CD14-positive monocyte (primary cell): ENCODE results near the gene DCC. TPM values are rescaled to one million over a fixed set of nuclear protein-coding genes. Genes with fewer than 3 reads are reported as not detected.

Source experiments
- DNase-seq, 3 donors: peaks; one replicate each; pipeline ENCODE4 v3.0.0-alpha.2; 2011 to 2022
- H2AFZ ChIP-seq: 2 replicates; pipeline ENCODE4 v1.6.0; 2012; ENCODE audit warnings: mild to moderate bottlenecking, low read depth, low read length, inconsistent platforms; ENCODE audit not compliant: insufficient read depth, poor library complexity, severe bottlenecking
- H3K27ac ChIP-seq, 2 donors: 1 replicate in 1 of 2; 2 replicates in 1 of 2; pipeline ENCODE4 v1.5.1; 2012 to 2013; ENCODE audit warnings: low read length in 2 of 2, control low read depth in 1 of 2, inconsistent platforms in 1 of 2, low read depth in 1 of 2, mild to moderate bottlenecking in 1 of 2
- H3K27me3 ChIP-seq, 2 donors: one replicate each; pipeline versions ENCODE4 v1.6.0 to v1.6.1; 2011 to 2013; ENCODE audit warnings: low read length in 2 of 2; ENCODE audit not compliant: control insufficient read depth in 2 of 2, insufficient read depth in 2 of 2
- H3K36me3 ChIP-seq, 2 donors: replicated peaks in 1 of 2; 1 replicate in 1 of 2; 2 replicates in 1 of 2; pipeline versions ENCODE4 v1.5.1 to v1.6.1; 2012 to 2013; ENCODE audit warnings: low read length in 2 of 2, control low read depth in 1 of 2, inconsistent platforms in 1 of 2, mild to moderate bottlenecking in 1 of 2; ENCODE audit not compliant: insufficient read depth in 2 of 2, control insufficient read depth in 1 of 2
- H3K4me1 ChIP-seq, 2 donors: 1 replicate in 1 of 2; 2 replicates in 1 of 2; pipeline versions ENCODE4 v1.5.1 to v1.6.1; 2012 to 2013; ENCODE audit warnings: low read length in 2 of 2, control low read depth in 1 of 2, inconsistent platforms in 1 of 2, mild to moderate bottlenecking in 1 of 2, moderate library complexity in 1 of 2; ENCODE audit not compliant: insufficient read depth in 2 of 2, control insufficient read depth in 1 of 2
- H3K4me2 ChIP-seq: replicated peaks from 2 replicates; pipeline ENCODE3; 2012; ENCODE audit warnings: low read length, moderate library complexity, mild to moderate bottlenecking; ENCODE audit not compliant: poor library complexity, severe bottlenecking; ENCODE audit errors: extremely low read depth
- H3K4me3 ChIP-seq, 3 experiments: fragments of 200-600 bp in 1 of 3; sonication (generic) in 1 of 3; replicated peaks in 1 of 3; 1 replicate in 2 of 3; 2 replicates in 1 of 3; pipeline ENCODE4 v1.5.1; 2011 to 2013; ENCODE audit warnings: low read length in 3 of 3, mild to moderate bottlenecking in 3 of 3, control low read depth in 2 of 3, low read depth in 2 of 3, inconsistent platforms in 1 of 3, moderate library complexity in 1 of 3
- H3K79me2 ChIP-seq: 2 replicates; pipeline ENCODE4 v1.6.0; 2012; ENCODE audit warnings: mild to moderate bottlenecking, control low read depth, inconsistent platforms, low read length, moderate library complexity; ENCODE audit not compliant: insufficient read depth
- H3K9ac ChIP-seq: 2 replicates; pipeline ENCODE4 v1.6.0; 2017; ENCODE audit warnings: low read length, mild to moderate bottlenecking; ENCODE audit not compliant: insufficient read depth, poor library complexity, severe bottlenecking
- H3K9me3 ChIP-seq, 2 donors: replicated peaks in 1 of 2; 1 replicate in 1 of 2; 2 replicates in 1 of 2; pipeline versions ENCODE4 v1.5.1 to v1.6.1; 2012 to 2013; ENCODE audit warnings: low read length in 2 of 2, control low read depth in 1 of 2; ENCODE audit not compliant: control insufficient read depth in 1 of 2, insufficient read depth in 1 of 2
- H4K20me1 ChIP-seq: 2 replicates; pipeline ENCODE4 v1.6.0; 2012; ENCODE audit warnings: mild to moderate bottlenecking, low read length, control low read depth, moderate library complexity; ENCODE audit not compliant: insufficient read depth
- H3K27ac Mint-ChIP-seq, 7 donors: one replicate each; pipeline ENCODE4 v1.8.0; 2020; ENCODE audit warnings: mild to moderate bottlenecking in 7 of 7, mixed read lengths in 7 of 7, moderate library complexity in 6 of 7, inconsistent platforms in 2 of 7
- H3K27me3 Mint-ChIP-seq, 3 donors: one replicate each; pipeline ENCODE4 v1.8.0; 2021 to 2022; ENCODE audit warnings: low read depth in 3 of 3, mild to moderate bottlenecking in 3 of 3, mixed read lengths in 3 of 3, moderate library complexity in 3 of 3, inconsistent platforms in 1 of 3
- H3K36me3 Mint-ChIP-seq, 2 donors: one replicate each; pipeline ENCODE4 v1.8.0; 2020; ENCODE audit warnings: mixed read lengths in 2 of 2, inconsistent platforms in 1 of 2, mild to moderate bottlenecking in 1 of 2
- H3K4me1 Mint-ChIP-seq: one replicate; pipeline ENCODE4 v1.8.0; 2020; ENCODE audit warnings: mild to moderate bottlenecking, mixed read lengths
- H3K4me3 Mint-ChIP-seq, 2 donors: one replicate each; pipeline ENCODE4 v1.8.0; 2020; ENCODE audit warnings: mild to moderate bottlenecking in 2 of 2, mixed read lengths in 2 of 2, moderate library complexity in 1 of 2
- H3K9me3 Mint-ChIP-seq, 7 donors: one replicate each; pipeline ENCODE4 v1.8.0; 2020 to 2022; ENCODE audit warnings: mixed read lengths in 7 of 7, mild to moderate bottlenecking in 6 of 7, moderate library complexity in 6 of 7, inconsistent platforms in 2 of 7
- CTCF ChIP-seq: fragments of 200-600 bp; IDR thresholded peaks from one replicate; pipeline ENCODE4 v1.8.0; 2022; ENCODE audit warnings: antibody characterized with exemption, mild to moderate bottlenecking
- intact Hi-C, 2 donors: fragments of 100-400 bp; cut with micrococcal nuclease; formaldehyde crosslinking; loops; one replicate each; pipeline versions ENCODE4 v1.15.0 to v1.15.1; 2023
- polyA plus RNA-seq, 3 donors: library from polyadenylated mRNA; depleted of rRNA in 1 of 3; unstranded in 2 of 3; stranded (reverse) in 1 of 3; fragments of 300-500 nt in 2 of 3; fragments of >200 nt in 1 of 3; fragmentation: Illumina TruSeq in 2 of 3; gene quantifications; 1 replicate in 2 of 3; 2 replicates in 1 of 3; pipeline ENCODE4 v1.2.3, GENCODE V29; 2012 to 2021

DCC gene
- polyA plus RNA-seq, 3 donors: not detected

GRCh38 chr18:53193870-53194269 lies 853.9 kb downstream of the DCC start:
- Mint-ChIP-seq H3K9me3 (peaks cover 0 to 5% (median 0%) of the 10 kb centered on the region in 7 donors), H3K27ac (no peak overlapping the region), H3K4me3 (no peak overlapping the region), H3K4me1 (no peaks in the 10 kb centered on the region), H3K36me3 (no peaks in the 10 kb centered on the region), H3K27me3 (no peaks in the 10 kb centered on the region)
- intact Hi-C loops: no loop called here
- TF ChIP-seq CTCF: no peak
- Histone ChIP-seq H2AFZ (no peak overlapping the region), H3K79me2 (no peaks in the 10 kb centered on the region), H4K20me1 (no peaks in the 10 kb centered on the region), H3K9me3 (peaks cover 0 to 2% of the 10 kb centered on the region in 2 donors), H3K27me3 (no peaks in the 10 kb centered on the region), H3K4me1 (no peaks in the 10 kb centered on the region), H3K27ac (no peak overlapping the region), H3K4me3 (no peak overlapping the region), H3K9ac (no peak overlapping the region), H3K4me2 (no peak overlapping the region), H3K36me3 (no peaks in the 10 kb centered on the region)
- no peak for DNase-seq

- no peaks in the 10 kb centered on the region for H3K4me1 ChIP-seq
- H3K27me3 ChIP-seq: no peaks in the 10 kb centered on the region
- Mint-ChIP-seq H3K27ac (no peak overlapping the region), H3K27me3 (peaks cover 0 to 2% (median 0%) of the 10 kb centered on the region in 3 donors), H3K9me3 (peaks cover 0 to 2% (median 0%) of the 10 kb centered on the region in 7 donors), H3K4me1 (no peaks in the 10 kb centered on the region), H3K4me3 (no peak overlapping the region), H3K36me3 (no peaks in the 10 kb centered on the region)
- no peaks in the 10 kb centered on the region for H3K36me3 ChIP-seq
- no peak for DNase-seq
- no peak for TF ChIP-seq CTCF
- H2AFZ ChIP-seq: no peak overlapping the region
- H3K27ac ChIP-seq: no peak overlapping the region
- intact Hi-C loops: no loop called here
- no peaks in the 10 kb centered on the region for H4K20me1 ChIP-seq
- no peak overlapping the region for H3K4me2 ChIP-seq
- peaks cover 0 to 4% of the 10 kb centered on the region in 2 donors for H3K9me3 ChIP-seq
- no peak overlapping the region for H3K9ac ChIP-seq
- H3K4me3 ChIP-seq: no peak overlapping the region
- no peaks in the 10 kb centered on the region for H3K79me2 ChIP-seq
Measured at GRCh38 chr18:53219853-53220252, 879.9 kb downstream of the DCC start.
